CD8-positive, alpha-beta memory T cell (primary cell): ENCODE data around the gene FOXD2. TPM values are rescaled to one million over a fixed set of nuclear protein-coding genes. Genes with fewer than 3 reads are reported as not detected.

ENCODE experiments used
- CTCF ChIA-PET: fragments of 350-600 bp; sonication (Branson Sonifier 250); formaldehyde crosslinking; loops from one replicate; lab custom pipeline; 2021; ENCODE audit warnings: antibody characterized with exemption; lab: Charles Lee
- POLR2A ChIA-PET: fragments of 350-600 bp; sonication (Branson Sonifier 250); formaldehyde crosslinking; loops from one replicate; lab custom pipeline; 2021; ENCODE audit warnings: antibody characterized with exemption; lab: Charles Lee
- DNase-seq, 5 donors: peaks; one replicate each; pipeline versions ENCODE4 v3.0.0 to v3.0.0-alpha.2; 2020 to 2022; ENCODE audit warnings: mixed read lengths in 1 of 5
- H3K27ac ChIP-seq: one replicate; pipeline ENCODE4 v1.7.0; 2013; ENCODE audit warnings: low read depth, mild to moderate bottlenecking, low read length, moderate library complexity
- H3K27me3 ChIP-seq: 2 replicates; pipeline ENCODE4 v1.7.0; 2013; ENCODE audit warnings: low read length, mild to moderate bottlenecking; ENCODE audit not compliant: insufficient read depth, poor library complexity, severe bottlenecking
- H3K36me3 ChIP-seq: 2 replicates; pipeline ENCODE4 v1.7.0; 2013; ENCODE audit warnings: mild to moderate bottlenecking, low read length, moderate library complexity; ENCODE audit not compliant: insufficient read depth
- H3K4me1 ChIP-seq: 2 replicates; pipeline ENCODE4 v1.7.0; 2013; ENCODE audit warnings: mild to moderate bottlenecking, low read length, moderate library complexity; ENCODE audit not compliant: insufficient read depth
- H3K4me3 ChIP-seq: 2 replicates; pipeline ENCODE4 v1.7.0; 2013; ENCODE audit warnings: mild to moderate bottlenecking, low read length
- H3K9me3 ChIP-seq: 2 replicates; pipeline ENCODE4 v1.7.0; 2013; ENCODE audit warnings: mild to moderate bottlenecking, low read length
- H3K27ac Mint-ChIP-seq, 8 donors: one replicate each; pipeline ENCODE4 v1.8.0; 2020 to 2021; ENCODE audit warnings: mixed read lengths in 8 of 8, mild to moderate bottlenecking in 6 of 8, inconsistent platforms in 3 of 8, moderate library complexity in 3 of 8
- H3K27me3 Mint-ChIP-seq, 2 donors: one replicate each; pipeline ENCODE4 v1.8.0; 2020 to 2021; ENCODE audit warnings: mixed read lengths in 2 of 2, mild to moderate bottlenecking in 1 of 2, moderate library complexity in 1 of 2
- H3K36me3 Mint-ChIP-seq, 3 donors: one replicate each; pipeline ENCODE4 v1.8.0; 2020 to 2021; ENCODE audit warnings: mixed read lengths in 3 of 3, inconsistent platforms in 1 of 3, mild to moderate bottlenecking in 1 of 3
- H3K4me1 Mint-ChIP-seq, 3 donors: one replicate each; pipeline ENCODE4 v1.8.0; 2020 to 2021; ENCODE audit warnings: mixed read lengths in 3 of 3, inconsistent platforms in 1 of 3, mild to moderate bottlenecking in 1 of 3
- H3K4me3 Mint-ChIP-seq, 7 donors: one replicate each; pipeline ENCODE4 v1.8.0; 2020 to 2021; ENCODE audit warnings: mixed read lengths in 7 of 7, mild to moderate bottlenecking in 6 of 7, moderate library complexity in 4 of 7, inconsistent platforms in 2 of 7
- H3K9me3 Mint-ChIP-seq, 5 donors: one replicate each; pipeline ENCODE4 v1.8.0; 2020 to 2022; ENCODE audit warnings: mixed read lengths in 5 of 5, mild to moderate bottlenecking in 3 of 5, moderate library complexity in 2 of 5, inconsistent platforms in 1 of 5
- polyA plus RNA-seq: library from polyadenylated mRNA; unstranded; fragments of 300-500 nt; fragmentation: Illumina TruSeq; gene quantifications from one replicate; pipeline ENCODE4 v1.2.3, GENCODE V29; 2021
- total RNA-seq, 2 experiments: library from RNA; stranded (reverse); gene quantifications; one replicate each; pipeline ENCODE4 v1.2.3, GENCODE V29; 2021

FOXD2 gene
- total and polyA plus RNA-seq, 3 experiments from 2014 or later: 0.18 to 0.37 (median 0.22) TPM

DNA sequence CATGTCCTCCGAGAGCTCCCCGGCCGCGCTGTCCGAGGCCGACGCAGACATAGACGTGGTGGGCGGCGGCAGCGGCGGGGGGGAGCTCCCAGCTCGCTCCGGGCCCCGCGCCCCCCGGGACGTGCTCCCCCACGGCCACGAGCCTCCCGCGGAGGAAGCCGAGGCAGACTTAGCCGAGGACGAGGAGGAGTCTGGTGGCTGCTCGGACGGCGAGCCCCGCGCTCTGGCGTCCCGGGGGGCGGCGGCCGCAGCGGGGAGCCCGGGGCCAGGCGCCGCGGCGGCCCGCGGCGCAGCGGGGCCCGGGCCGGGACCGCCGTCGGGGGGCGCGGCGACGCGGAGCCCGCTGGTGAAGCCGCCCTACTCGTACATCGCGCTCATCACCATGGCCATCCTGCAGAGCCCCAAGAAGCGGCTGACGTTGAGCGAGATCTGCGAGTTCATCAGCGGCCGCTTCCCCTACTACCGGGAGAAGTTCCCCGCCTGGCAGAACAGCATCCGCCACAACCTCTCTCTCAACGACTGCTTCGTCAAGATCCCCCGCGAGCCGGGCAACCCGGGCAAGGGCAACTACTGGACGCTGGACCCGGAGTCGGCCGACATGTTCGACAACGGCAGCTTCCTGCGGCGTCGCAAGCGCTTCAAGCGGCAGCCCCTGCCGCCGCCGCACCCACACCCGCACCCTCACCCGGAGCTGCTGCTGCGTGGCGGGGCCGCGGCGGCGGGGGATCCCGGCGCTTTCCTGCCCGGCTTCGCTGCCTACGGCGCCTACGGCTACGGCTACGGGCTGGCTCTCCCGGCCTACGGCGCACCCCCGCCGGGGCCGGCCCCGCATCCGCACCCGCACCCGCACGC is 547 bp downstream of the FOXD2 start:
- Histone ChIP-seq H3K36me3 (no peaks in the 10 kb centered on the region), H3K27me3 (peaks cover 25% of the 10 kb centered on the region), H3K27ac (no peak overlapping the region), H3K4me3 (peak overlapping the region; percentile 62), H3K4me1 (peaks cover 11% of the 10 kb centered on the region), H3K9me3 (no peaks in the 10 kb centered on the region)
- no peaks in the 10 kb centered on the region for H3K9me3 Mint-ChIP-seq
- peaks cover 0 to 2% of the 10 kb centered on the region in 2 donors for H3K27me3 Mint-ChIP-seq
- H3K4me3 Mint-ChIP-seq: peak overlapping the region; percentile 78 to 96 (median 83)
- peak in 4 of 5 donors; percentile 20 to 67 (median 41) for DNase-seq
- H3K36me3 Mint-ChIP-seq: peaks cover 0 to 9% (median 0%) of the 10 kb centered on the region in 3 donors
- H3K27ac Mint-ChIP-seq: peak overlapping the region in 5 of 8 donors; percentile 60 to 94 (median 68)
- H3K4me1 Mint-ChIP-seq: peaks cover 20 to 40% (median 27%) of the 10 kb centered on the region in 3 donors
- ChIA-PET POLR2A (interaction anchor here (0.8 to 1.1 kb wide), 4 partner anchors 11 to 288 kb away, joined by 3 to 4 read pairs (median 4); partner anchors contain the start of gene CMPK1), CTCF (interaction anchor here (0.7 to 5.9 kb wide), 25 partner anchors 9 to 317 kb away, joined by 3 to 50 read pairs (median 6); partner anchors contain the start of genes CMPK1 and STIL)

- POLR2A ChIA-PET: no interaction called here
- DNase-seq: peak in 1 of 5 donors; percentile 20
- peak overlapping the region in 5 of 7 donors; percentile 23 to 88 (median 63) for H3K4me3 Mint-ChIP-seq
Measured at GRCh38 chr1:47439017-47439818, 1.4 kb downstream of the FOXD2 start.

GRCh38 chr1:47439819-47440598 is 2.2 kb downstream of the FOXD2 start:
- H3K27me3 ChIP-seq: peaks cover 41% of the 10 kb centered on the region
- H3K4me1 Mint-ChIP-seq: peaks cover 25 to 38% (median 26%) of the 10 kb centered on the region in 3 donors
- peaks cover 20% of the 10 kb centered on the region for H3K4me1 ChIP-seq
- DNase-seq: no peak
- peaks cover 0 to 4% (median 0%) of the 10 kb centered on the region in 5 donors for H3K9me3 Mint-ChIP-seq
- no peak overlapping the region for H3K27ac ChIP-seq
- H3K9me3 ChIP-seq: no peaks in the 10 kb centered on the region
- no peaks in the 10 kb centered on the region for H3K36me3 ChIP-seq
- H3K36me3 Mint-ChIP-seq: peaks cover 0 to 7% (median 0%) of the 10 kb centered on the region in 3 donors
- peaks cover 0 to 5% of the 10 kb centered on the region in 2 donors for H3K27me3 Mint-ChIP-seq
- peak overlapping the region in 5 of 7 donors; percentile 23 to 88 (median 63) for H3K4me3 Mint-ChIP-seq
- POLR2A ChIA-PET: no interaction called here
- H3K4me3 ChIP-seq: no peak overlapping the region
- CTCF ChIA-PET: no interaction called here
- H3K27ac Mint-ChIP-seq: peak overlapping the region in 2 of 8 donors; percentile 57 to 70

More at GRCh38 chr1:47439017-47439818, 1.4 kb downstream of the FOXD2 start:
- CTCF ChIA-PET: interaction anchor here (1.8 to 5.9 kb wide), 7 partner anchors 9 to 287 kb away, joined by 6 to 50 read pairs (median 13); partner anchors contain the start of gene STIL
- peaks cover 0 to 2% of the 10 kb centered on the region in 2 donors for H3K27me3 Mint-ChIP-seq
- no peak overlapping the region for H3K4me3 ChIP-seq
- H3K4me1 Mint-ChIP-seq: peaks cover 23 to 38% (median 27%) of the 10 kb centered on the region in 3 donors
- H3K36me3 Mint-ChIP-seq: peaks cover 0 to 9% (median 0%) of the 10 kb centered on the region in 3 donors
- H3K4me1 ChIP-seq: peaks cover 12% of the 10 kb centered on the region
- no peaks in the 10 kb centered on the region for H3K36me3 ChIP-seq
- H3K27ac Mint-ChIP-seq: peak overlapping the region in 3 of 8 donors; percentile 57 to 89 (median 70)
- H3K27me3 ChIP-seq: peaks cover 34% of the 10 kb centered on the region
- H3K9me3 Mint-ChIP-seq: peaks cover 0 to 2% (median 0%) of the 10 kb centered on the region in 5 donors
- no peak overlapping the region for H3K27ac ChIP-seq
- no peaks in the 10 kb centered on the region for H3K9me3 ChIP-seq

DNA sequence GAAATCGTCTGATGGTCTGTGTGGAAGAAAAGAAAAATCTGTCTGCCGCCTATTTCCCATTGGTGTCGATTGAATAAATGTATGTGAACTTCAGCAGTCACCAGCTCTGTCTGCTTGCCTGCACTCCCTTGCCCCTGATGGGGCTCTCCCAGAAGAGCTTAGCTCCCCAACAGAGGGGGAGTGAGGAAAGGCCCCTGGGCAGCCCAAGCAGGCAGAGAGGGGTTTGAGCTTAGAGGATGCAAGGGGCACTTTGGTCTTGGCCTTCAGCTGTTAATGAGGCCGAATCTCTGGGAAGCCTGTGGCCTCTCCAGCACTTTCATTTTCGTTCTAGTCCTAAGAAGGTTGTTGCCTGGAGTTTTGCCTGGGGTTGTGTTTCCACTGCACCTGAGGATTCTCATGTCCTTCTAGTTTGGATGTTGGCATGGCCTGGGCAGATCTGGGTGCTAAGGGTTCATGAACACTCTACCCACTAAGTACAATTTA is 2.8 kb downstream of the FOXD2 start:
- Mint-ChIP-seq H3K9me3 (peaks cover 0 to 4% (median 0%) of the 10 kb centered on the region in 5 donors), H3K27me3 (peaks cover 0 to 12% of the 10 kb centered on the region in 2 donors), H3K36me3 (peaks cover 0 to 7% (median 0%) of the 10 kb centered on the region in 3 donors), H3K4me1 (peaks cover 26 to 39% (median 26%) of the 10 kb centered on the region in 3 donors), H3K4me3 (no peak overlapping the region), H3K27ac (no peak overlapping the region)
- H3K9me3 ChIP-seq: no peaks in the 10 kb centered on the region
- DNase-seq: no peak
- ChIA-PET POLR2A (no interaction called here), CTCF (interaction anchor here (1.4 kb wide), 1 partner anchor 9 kb away, joined by 4 read pairs; no protein-coding TSS in a partner anchor)
- peaks cover 23% of the 10 kb centered on the region for H3K4me1 ChIP-seq
- no peak overlapping the region for H3K27ac ChIP-seq
- H3K27me3 ChIP-seq: peaks cover 48% of the 10 kb centered on the region
- no peaks in the 10 kb centered on the region for H3K36me3 ChIP-seq
- H3K4me3 ChIP-seq: no peak overlapping the region

DNA sequence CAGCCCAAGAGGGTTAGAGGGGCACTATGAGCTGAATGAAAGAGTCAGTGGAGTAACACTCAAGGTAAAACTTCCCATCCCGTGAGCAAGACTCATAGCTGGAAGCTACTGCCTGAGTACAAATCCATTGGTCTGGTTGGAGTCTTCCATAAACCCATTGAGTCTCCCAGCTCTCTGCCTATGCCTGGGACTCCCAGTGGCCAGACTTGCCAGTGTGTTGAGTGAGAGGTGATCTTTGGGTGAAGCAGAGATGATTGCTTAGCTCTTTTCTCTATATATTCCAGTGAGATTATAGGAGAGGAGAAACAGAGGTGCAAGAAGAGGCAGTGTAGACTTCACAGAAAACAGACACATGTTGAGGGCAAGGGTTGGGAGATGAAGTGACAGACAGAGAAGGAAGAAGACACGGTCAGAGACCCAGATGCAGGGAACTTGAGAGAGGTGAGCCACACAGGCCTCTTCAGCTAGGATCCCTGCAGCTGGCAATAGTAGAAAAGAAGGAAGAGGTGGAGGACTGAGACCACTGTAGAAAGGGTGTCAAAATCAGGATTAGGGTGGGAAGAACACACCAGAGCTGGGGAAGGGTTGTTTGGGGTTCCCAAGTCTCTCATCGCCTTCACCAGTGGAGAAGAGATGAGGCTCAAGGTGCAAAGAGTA is 3.7 kb downstream of the FOXD2 start:
- Mint-ChIP-seq H3K4me3 (no peak overlapping the region), H3K9me3 (peaks cover 0 to 4% (median 0%) of the 10 kb centered on the region in 5 donors), H3K4me1 (peaks cover 18 to 33% (median 19%) of the 10 kb centered on the region in 3 donors), H3K36me3 (peaks cover 0 to 6% (median 0%) of the 10 kb centered on the region in 3 donors), H3K27me3 (peaks cover 0 to 21% of the 10 kb centered on the region in 2 donors), H3K27ac (no peak overlapping the region)
- Histone ChIP-seq H3K4me3 (no peak overlapping the region), H3K27ac (no peak overlapping the region), H3K4me1 (peaks cover 14% of the 10 kb centered on the region), H3K9me3 (no peaks in the 10 kb centered on the region), H3K36me3 (no peaks in the 10 kb centered on the region), H3K27me3 (peaks cover 57% of the 10 kb centered on the region)
- no peak for DNase-seq
- ChIA-PET POLR2A (no interaction called here), CTCF (interaction anchor here (1.4 kb wide), 1 partner anchor 10 kb away, joined by 4 read pairs; no protein-coding TSS in a partner anchor)

- Mint-ChIP-seq H3K4me3 (no peak overlapping the region), H3K36me3 (peaks cover 0 to 2% (median 0%) of the 10 kb centered on the region in 3 donors), H3K27me3 (peaks cover 0 to 27% of the 10 kb centered on the region in 2 donors), H3K4me1 (peaks cover 15 to 30% (median 18%) of the 10 kb centered on the region in 3 donors), H3K9me3 (peaks cover 0 to 4% (median 0%) of the 10 kb centered on the region in 5 donors), H3K27ac (no peak overlapping the region)
- ChIA-PET POLR2A (no interaction called here), CTCF (interaction anchor here (1.4 kb wide), 1 partner anchor 10 kb away, joined by 4 read pairs; no protein-coding TSS in a partner anchor)
- Histone ChIP-seq H3K27ac (no peak overlapping the region), H3K27me3 (peaks cover 63% of the 10 kb centered on the region), H3K4me1 (peaks cover 14% of the 10 kb centered on the region), H3K36me3 (no peaks in the 10 kb centered on the region), H3K4me3 (no peak overlapping the region), H3K9me3 (no peaks in the 10 kb centered on the region)
- DNase-seq: no peak
Measured at GRCh38 chr1:47442202-47442601, 4.4 kb downstream of the FOXD2 start.
